T-helper 1 cell (primary cell): ENCODE data around the gene CAPN9.

Source experiments
- DNase-seq, 5 donors: peaks; one replicate each; pipeline ENCODE4 v3.0.0-alpha.2; 2012 to 2020

Gene CAPN9

DNA sequence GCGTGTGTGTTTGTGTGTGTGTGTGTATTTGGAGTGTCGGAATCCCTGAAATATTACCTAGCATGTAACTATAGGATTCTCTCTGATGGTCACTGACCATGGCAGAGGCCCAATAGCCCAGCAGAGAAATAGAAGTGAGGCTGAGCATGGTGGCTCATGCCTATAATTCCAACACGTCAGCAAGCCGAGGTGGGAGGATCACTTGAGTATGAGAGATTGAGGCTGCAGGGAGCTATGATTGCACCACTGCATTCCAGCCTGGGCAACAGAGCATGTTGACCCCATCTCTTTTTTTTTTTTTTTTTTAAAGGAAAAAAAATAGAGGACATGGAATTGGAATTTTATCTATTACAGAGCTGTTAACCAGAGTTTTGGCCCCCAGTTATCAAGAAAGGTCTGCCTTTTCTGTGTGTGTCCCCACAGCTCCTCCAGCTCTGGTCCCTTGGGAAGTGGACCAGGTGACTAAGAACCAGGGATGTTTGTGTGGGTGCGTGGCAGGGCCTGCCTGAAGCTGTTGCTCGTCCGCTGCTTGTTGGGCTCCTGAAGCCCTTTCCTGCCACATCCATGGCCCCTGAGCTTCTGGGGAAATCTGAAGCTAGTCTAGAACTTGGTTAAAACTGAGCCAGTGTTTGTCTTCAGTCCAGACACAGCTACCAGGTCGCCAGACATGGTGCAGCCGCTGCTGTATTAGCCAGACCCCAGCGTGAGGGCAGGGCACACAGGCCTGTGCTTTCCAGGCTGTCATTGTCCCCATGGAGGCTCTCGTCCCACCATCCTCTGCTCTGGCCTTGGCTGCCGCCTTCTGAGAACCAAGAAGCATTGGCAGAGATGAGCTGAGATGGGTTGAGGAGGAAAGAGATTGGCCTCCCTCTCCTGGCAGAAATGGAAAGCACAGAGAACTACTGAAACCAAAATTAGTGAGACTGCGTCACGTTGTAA, 25.5 kb downstream of the CAPN9 start:
- no peak for DNase-seq

DNA sequence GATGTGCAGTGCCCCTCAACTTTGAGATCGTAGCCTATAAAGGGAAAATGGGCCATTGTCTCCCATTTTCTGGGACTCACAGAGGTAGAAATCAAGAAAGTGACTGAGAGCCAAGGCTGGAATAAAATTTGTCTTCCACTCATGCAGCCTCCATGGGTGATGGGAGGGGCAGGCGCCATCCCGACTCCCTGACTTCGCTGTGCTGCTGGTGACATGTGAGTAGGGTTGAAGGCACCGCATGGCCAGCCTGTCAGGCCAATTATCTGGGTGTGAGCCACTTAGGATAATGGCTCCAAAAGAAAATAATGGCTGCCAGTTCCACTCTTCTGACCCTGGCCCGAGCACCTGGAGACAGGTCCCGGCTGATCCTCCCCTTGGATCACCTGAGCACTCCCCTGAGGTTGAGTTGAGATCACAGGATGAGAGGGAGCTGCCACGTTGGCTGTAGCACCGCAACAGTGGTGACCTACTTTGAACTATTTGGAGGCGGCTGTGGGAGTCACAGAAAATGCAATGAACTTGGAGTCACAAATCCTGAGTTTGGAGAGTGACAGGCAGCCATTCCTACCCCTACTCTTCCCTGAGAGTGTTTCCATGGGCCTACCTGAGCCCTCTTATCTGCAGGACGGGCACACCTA, 26.3 kb downstream of the CAPN9 start:
- DNase-seq: no peak

DNA sequence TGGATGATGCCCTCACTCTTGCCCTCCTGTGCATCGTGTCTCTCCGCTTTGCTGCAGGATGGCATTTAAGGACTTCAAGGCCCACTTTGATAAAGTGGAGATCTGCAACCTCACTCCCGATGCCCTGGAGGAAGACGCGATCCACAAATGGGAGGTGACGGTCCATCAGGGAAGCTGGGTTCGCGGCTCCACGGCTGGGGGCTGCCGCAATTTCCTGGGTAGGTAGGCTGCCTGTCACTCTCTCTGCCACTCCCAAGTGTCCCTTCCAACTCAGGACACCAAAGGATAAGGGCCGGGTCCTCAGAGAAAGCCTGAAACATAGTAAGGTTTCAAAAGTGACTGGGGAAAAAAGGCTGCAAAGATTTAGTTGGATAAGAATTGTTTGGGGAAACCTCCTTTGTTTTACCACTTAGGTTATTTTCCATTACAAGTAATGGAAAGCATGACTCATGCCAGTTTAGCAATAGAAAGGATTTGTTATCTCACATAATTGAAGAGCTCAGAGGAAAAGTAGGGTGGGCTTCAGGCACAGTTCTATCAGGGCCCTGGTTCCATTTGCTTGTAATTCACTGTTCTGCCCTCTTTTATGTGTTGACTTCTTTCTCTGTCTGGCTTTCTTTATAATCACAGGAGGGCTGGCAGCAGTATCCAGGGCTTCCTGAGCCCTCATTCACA, 31.9 kb downstream of the CAPN9 start:
- no peak for DNase-seq

GRCh38 chr1:230781131-230781530, 33.9 kb downstream of the CAPN9 start:
- no peak for DNase-seq

DNA sequence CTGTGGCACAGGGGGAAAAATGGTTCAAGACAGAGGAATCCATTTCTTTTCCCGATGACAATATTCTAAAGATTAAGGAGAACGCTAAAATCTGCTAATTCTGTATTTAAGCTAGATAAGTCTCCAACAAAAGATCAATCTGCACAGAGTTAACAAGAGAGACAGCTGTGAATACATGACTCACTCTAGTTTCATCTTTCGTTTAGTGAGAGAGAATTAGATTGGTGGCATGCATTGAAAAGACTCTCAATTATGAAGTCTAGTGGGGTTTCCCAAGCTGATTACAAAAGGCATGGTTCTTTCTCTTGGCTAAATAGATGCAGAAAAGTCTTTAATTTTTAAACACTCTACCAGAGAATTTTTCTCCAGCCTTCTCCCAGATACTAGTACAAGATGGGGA, 34.4 kb downstream of the CAPN9 start:
- no peak for DNase-seq

GRCh38 chr1:230784163-230784562, 37.0 kb downstream of the CAPN9 start:
- no peak for DNase-seq

DNA sequence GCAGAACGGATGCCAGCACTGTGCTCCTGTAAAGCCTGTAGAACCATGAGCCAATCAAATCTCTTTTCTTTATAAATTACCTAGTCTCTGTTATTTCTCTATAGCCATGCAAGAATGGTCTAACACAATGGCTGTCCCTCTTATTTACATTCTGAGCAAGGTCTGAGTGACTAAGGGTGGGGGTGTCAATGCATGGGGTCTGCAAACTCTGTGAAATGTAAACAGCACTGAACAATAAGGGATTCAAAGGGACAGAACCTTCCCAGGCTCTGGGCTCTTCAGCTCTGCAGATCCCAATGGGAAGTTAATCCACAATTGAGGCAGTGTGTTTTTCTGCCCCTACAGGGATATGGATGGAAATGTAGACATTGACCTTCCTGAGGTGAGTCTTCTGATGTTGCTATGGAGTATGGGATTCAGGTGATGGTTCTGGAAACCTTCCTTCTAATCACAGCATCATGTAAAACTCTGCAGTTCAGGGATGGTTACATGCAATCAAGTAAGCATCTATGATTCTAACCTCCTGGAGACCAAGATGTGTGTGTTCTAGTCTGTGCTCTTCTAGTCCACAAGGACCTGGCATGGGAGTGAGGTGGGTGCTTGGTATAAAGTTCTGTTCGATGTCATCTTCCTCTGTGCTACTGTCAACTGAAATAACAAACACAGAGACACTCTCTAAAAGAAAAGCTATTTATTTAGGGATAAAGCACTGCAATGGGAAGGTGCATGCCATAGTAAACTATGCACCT, 38.6 kb downstream of the CAPN9 start:
- no peak for DNase-seq

- no peak for DNase-seq
These were observed 39.2 kb downstream of the CAPN9 start for GRCh38 chr1:230786385-230786753.

- DNase-seq: no peak
These were observed 40.3 kb downstream of the CAPN9 start for GRCh38 chr1:230787471-230787870.

DNA sequence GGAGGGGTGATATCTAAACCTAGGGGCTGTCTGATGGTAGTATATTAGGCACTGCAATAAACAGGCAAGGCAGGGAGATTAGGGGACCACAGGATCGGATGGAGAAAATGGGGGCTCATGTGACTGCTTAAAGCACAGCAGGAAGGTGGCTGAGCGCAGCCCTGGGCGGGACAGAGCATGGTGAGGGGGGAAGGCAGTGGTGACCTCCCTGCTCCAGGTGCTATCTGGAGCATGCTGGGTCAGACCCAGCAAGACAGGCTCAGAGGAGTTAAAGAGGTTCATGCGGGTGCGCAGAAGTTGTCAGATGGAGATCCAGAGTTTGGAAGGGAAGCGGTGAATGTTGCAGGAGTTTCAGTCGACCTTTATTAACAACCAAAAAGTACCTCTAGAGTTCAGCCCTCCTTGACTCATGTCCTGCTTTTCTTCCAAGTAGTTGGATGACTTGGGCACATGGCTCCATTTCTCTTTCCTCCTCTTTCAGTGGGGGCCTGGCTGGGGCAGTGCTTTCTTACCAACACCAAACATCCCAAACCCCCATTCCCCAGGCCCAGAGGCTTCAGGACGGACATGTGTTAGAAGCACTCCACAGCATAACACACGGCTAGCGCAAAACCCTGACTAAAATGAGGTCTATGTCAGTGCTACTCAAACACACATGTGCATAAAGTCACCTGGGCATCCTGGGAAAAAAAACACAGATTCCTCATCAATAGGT, 41.5 kb downstream of the CAPN9 start:
- no peak for DNase-seq

- DNase-seq: no peak
These were observed 42.8 kb downstream of the CAPN9 start for GRCh38 chr1:230790026-230790425.

GRCh38 chr1:230791986-230792564, 44.9 kb downstream of the CAPN9 start:
- DNase-seq: no peak

DNA sequence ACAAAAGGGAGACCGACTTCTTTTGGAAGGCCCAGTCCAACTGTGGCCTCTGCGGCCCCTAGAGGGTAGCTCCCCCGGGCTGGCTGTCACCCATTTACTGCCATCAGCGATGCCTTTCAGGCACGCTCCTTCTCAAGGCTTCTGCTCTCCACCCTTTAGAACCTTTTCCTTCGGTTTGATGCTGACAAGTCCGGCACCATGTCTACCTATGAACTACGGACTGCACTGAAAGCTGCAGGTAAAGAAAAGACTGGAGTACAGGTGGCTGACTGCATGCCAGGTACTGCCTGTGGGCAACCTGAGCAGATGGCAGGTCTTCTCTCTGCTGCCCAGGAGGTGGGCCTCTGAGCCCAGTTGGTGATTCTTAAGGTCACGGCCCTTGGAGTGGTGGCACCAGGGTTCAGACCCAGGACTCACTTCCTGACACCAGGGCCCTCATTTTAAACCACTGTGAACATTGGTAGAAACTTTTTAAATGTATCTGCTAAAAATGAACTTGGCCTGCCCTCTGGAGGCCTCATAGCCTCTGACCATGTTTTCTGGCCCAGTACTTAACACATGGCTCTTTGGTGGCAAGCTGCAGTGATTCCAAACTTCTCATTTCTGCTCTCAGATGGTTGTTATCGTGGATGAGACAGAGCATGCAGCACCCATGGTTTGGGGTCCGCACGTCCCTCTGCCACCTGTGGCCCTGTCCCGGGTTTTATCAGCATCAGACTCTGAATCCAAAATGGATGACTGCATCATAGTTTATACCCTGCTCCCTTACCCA, 45.7 kb downstream of the CAPN9 start:
- no peak for DNase-seq

- no peak for DNase-seq
These were observed 46.2 kb downstream of the CAPN9 start for GRCh38 chr1:230793463-230793745.

- DNase-seq: no peak
These were observed 47.2 kb downstream of the CAPN9 start for GRCh38 chr1:230794431-230794830.

DNA sequence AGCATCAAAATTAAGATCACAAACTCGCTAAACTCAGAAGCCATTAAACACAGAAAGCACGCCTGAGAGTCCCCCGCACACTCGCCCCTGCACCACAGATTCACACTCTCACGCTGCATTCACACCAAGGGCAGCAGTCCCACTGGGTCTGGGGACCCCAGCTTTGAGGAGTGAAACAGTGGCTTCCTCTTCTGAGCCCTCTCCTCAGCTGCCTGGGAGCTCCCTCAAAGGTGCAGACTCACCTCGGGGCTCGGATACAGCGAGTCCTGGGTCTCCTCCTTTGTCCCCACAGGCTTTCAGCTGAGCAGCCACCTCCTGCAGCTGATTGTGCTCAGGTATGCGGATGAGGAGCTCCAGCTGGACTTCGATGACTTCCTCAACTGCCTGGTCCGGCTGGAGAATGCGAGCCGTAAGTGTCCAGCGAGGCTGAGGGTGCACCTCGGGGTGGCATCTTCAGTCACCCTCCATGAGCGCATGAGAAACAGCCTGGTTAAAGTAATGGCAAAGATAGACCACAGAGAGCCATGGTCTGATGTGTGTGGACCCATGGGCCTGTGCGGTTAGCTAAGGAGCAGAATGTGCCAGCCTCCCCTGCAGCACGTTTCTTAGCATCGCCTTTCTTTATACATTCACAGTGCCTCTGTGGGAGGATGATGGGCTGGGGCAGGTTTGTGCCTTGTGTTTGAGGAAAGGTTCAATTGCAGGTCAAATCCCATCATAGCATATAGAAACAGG, 47.9 kb downstream of the CAPN9 start:
- no peak for DNase-seq

- DNase-seq: no peak
These were observed 49.4 kb downstream of the CAPN9 start for GRCh38 chr1:230796626-230797025.

DNA sequence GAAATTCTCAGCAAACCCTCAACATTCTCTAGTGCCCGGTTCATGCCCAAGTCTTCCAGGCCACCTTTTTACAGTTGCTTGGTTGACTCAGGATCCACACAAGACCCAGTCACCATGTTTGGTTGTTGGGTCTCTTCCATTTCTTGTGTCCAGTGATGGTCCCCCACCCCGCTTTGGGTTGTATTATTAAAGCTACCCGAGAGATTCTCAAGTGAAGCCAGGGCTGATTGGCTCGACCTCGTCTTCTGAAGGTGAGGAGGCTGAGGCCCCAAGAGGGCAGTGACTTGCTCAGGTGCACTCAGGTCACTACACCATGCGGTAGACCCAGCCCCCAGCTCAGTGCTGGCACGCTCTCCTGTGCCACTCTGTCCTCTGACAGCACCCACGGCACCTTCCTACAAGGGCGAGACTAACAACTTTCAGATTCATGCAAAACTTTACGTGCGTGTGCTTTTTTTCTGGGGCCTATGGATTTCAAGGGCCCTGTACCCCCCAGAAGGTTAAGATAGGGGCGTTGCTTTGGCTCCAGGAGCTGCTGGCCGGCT, 50.3 kb downstream of the CAPN9 start:
- no peak for DNase-seq

DNA sequence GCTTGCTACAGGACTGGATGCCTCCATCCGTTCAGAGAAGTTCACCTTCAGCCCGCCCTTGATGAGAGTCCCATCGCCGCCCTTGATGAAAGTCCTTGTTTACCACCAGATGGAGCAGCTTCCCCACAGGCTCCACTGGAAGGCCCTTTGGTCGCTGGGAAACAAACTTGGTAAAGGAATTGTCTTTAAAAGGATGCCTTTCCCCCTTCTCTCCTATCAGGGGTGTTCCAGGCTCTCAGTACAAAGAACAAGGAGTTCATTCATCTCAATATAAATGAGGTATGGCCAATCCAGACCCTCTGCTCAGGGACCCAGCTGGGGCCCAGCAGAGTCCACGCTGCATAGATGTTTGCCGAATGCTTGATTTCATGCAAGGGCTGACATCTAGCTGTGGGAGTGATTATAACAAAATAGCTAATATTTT, 50.8 kb downstream of the CAPN9 start:
- no peak for DNase-seq

GRCh38 chr1:230798491-230798890, 51.3 kb downstream of the CAPN9 start:
- no peak for DNase-seq
